Cardiac fibroblast (primary cell): ENCODE measurements around the gene RETREG1.
"Not testable (repeated sequence)": the region's sequence is repeated elsewhere in the genome, so short reads cannot be mapped to it uniquely, and the experiment has no call there.

Experiments used
- DNase-seq, 2 donors: peaks; one replicate each; pipeline versions ENCODE4 v3.0.0 to v3.0.0-alpha.2; 2010; ENCODE audit warnings: low read depth in 2 of 2
- H3K4me3 ChIP-seq, 2 donors: replicated peaks in 1 of 2; 1 replicate in 1 of 2; 2 replicates in 1 of 2; pipeline ENCODE4 v1.5.1; 2011; ENCODE audit warnings: low read depth in 2 of 2, low read length in 2 of 2, mild to moderate bottlenecking in 2 of 2, moderate library complexity in 1 of 2
- CTCF ChIP-seq: IDR thresholded peaks from one replicate; pipeline ENCODE4 v1.5.1; 2011; ENCODE audit warnings: low read depth, mild to moderate bottlenecking, low read length, inconsistent platforms

Gene RETREG1

GRCh38 chr5:16660982-16661381 lies 44.2 kb upstream of the RETREG1 start:
- no peak overlapping the region for H3K4me3 ChIP-seq
- no peak for DNase-seq
- TF ChIP-seq CTCF: no peak

DNA sequence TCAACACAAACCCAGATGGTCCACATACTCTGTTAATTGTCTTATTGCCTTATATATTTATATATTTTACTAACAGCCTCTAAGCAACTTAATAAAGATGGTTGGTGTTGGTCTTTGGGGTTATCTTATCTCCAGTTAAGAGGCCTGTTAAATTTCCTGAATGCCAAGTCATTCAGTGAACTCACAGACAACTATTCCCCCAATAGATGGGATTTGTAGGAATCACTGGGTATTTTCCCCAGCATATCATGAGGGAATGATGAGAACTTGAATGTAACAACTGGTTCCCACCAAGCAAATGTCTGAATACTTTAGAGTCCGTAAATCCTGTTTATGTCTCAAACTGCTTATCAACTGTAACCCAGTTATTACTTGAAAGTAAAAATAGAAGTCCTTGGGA lies 42.7 kb upstream of the RETREG1 start:
- DNase-seq: peak in 1 of 2 donors; percentile 25
- no peak overlapping the region for H3K4me3 ChIP-seq
- no peak for TF ChIP-seq CTCF

DNA sequence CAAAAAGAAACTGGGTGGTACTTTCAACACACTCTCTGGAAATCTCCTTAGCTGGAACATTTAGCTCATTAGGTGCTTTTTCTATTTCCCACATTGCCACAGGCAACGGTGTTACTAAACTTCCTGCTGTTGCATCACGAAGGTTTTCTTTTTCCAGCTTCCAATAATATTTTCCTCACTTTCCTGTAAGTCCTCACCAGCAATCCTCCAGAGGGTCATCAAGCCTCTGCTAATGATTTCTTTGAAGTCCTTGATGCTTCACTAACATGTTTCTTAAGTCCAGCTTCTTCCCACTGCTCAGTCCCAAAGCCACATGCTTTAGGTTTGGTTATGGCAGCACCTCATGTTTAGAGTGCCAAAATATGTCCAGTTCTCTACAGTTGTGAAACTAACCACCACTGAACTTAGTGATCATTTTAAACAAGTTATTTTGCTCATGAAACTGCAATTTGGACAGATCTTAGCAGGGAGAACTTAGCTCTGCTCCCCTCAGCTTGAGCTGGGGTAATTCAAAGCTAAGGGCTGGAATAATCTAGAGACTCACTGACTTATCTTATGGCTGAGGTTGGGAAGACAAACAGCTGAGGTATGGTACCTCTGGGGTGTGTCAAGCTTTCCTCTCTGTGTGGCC lies 39.9 kb upstream of the RETREG1 start:
- peak; percentile 60 to 71 for DNase-seq
- no peak for TF ChIP-seq CTCF
- no peak overlapping the region for H3K4me3 ChIP-seq

- H3K4me3 ChIP-seq: no peak overlapping the region
- DNase-seq: no peak
- no peak for TF ChIP-seq CTCF
Observed at GRCh38 chr5:16654647-16655334, 38.0 kb upstream of the RETREG1 start.

DNA sequence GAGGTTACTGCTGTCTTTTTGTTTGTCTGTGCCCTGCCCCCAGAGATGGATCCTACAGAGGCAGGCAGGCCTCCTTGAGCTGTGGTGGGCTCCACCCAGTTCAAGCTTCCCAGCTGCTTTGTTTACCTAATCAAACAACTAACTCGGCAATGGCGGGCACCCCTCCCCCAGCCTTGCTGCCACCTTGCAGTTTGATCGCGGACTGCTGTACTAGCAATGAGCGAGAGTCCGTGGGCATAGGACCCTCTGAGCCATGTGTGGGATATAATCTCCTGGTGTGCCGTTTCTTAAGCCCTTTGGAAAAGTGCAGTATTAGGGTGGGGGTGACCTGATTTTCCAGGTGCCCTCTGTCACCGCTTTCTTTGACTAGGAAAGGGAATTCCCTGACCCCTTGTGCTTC lies 31.9 kb upstream of the RETREG1 start:
- H3K4me3 ChIP-seq, DNase-seq: not testable (repeated sequence)

DNA sequence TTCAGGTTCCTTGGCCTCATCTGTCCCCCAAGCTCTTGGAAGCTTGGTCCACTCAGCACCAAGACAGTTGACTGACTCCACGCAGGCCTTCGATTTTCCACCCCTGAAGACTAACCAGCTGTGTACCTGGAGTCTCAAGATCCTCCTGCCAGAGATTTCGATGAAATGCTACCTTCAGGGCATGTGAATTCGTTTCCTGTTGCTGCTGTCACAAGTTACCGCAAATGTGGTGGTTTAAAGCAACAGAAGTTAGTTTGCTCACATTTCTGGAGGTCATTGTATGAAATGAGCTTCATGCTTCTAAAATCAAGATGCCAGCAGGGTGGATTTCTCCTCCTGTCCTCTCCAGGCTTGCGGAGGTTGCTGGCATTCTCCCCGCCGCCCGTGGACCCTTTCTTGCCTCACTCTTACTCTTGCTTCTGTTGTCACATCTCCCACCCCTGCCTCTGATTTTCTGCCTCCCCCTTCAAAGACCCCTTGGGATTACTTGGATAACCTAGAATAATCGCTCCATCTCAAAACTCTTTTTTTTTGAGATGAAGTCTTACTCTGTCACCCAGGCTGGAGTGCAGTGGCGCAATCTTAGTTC lies 27.6 kb upstream of the RETREG1 start:
- TF ChIP-seq CTCF: no peak
- H3K4me3 ChIP-seq: no peak overlapping the region
- no peak for DNase-seq

- TF ChIP-seq CTCF: no peak
Observed at GRCh38 chr5:16642867-16643266, 26.1 kb upstream of the RETREG1 start.

More at GRCh38 chr5:16642867-16643266, 26.1 kb upstream of the RETREG1 start:
- no peak for DNase-seq
- H3K4me3 ChIP-seq: no peak overlapping the region
